Central memory CD8-positive, alpha-beta T cell (primary cell): ENCODE results near the gene PRSS2.

Experiments
- ATAC-seq: fragments of 150-1000 bp; cut with Tn5 transposase; replicated peaks from 2 replicates; pipeline ENCODE4 v1.10.0; 2022; ENCODE audit warnings: mild to moderate bottlenecking, moderate FRiP score, moderate number of reproducible peaks; ENCODE audit not compliant: poor library complexity, severe bottlenecking; ENCODE audit errors: extremely low read depth
- DNase-seq, 2 donors: peaks; one replicate each; pipeline ENCODE4 v3.0.0; 2021; ENCODE audit warnings: low spot score in 2 of 2
- H3K27ac Mint-ChIP-seq: one replicate; pipeline ENCODE4 v1.8.0; 2022; ENCODE audit warnings: low read depth, mild to moderate bottlenecking, moderate library complexity, mixed read lengths
- H3K27me3 Mint-ChIP-seq: one replicate; pipeline ENCODE4 v1.8.0; 2022; ENCODE audit warnings: mixed read lengths
- H3K36me3 Mint-ChIP-seq: one replicate; pipeline ENCODE4 v1.8.0; 2022; ENCODE audit warnings: mild to moderate bottlenecking, moderate library complexity, mixed read lengths; ENCODE audit not compliant: insufficient read depth
- H3K4me1 Mint-ChIP-seq: one replicate; pipeline ENCODE4 v1.8.0; 2022; ENCODE audit warnings: mixed read lengths
- H3K4me3 Mint-ChIP-seq: one replicate; pipeline ENCODE4 v1.8.0; 2022; ENCODE audit warnings: mild to moderate bottlenecking, moderate library complexity, mixed read lengths
- H3K9me3 Mint-ChIP-seq: one replicate; pipeline ENCODE4 v1.8.0; 2022; ENCODE audit warnings: mixed read lengths

Gene PRSS2

GRCh38 chr7:142792593-142792992 is 21.8 kb downstream of the PRSS2 start:
- Mint-ChIP-seq H3K4me1 (peaks cover 61% of the 10 kb centered on the region), H3K27me3 (no peaks in the 10 kb centered on the region), H3K4me3 (peak overlapping the region; percentile 95), H3K36me3 (peaks cover 77% of the 10 kb centered on the region), H3K27ac (peak overlapping the region; percentile 99), H3K9me3 (no peaks in the 10 kb centered on the region)
- ATAC-seq: no peak
- no peak for DNase-seq

- H3K4me1 Mint-ChIP-seq: peaks cover 67% of the 10 kb centered on the region
- no peaks in the 10 kb centered on the region for H3K27me3 Mint-ChIP-seq
- no peak for ATAC-seq
- peak overlapping the region; percentile 99 for H3K27ac Mint-ChIP-seq
- no peak for DNase-seq
- H3K4me3 Mint-ChIP-seq: peak overlapping the region; percentile 95
- no peaks in the 10 kb centered on the region for H3K9me3 Mint-ChIP-seq
- peaks cover 77% of the 10 kb centered on the region for H3K36me3 Mint-ChIP-seq
These were observed 22.4 kb downstream of the PRSS2 start for GRCh38 chr7:142793156-142793555.

- DNase-seq (no peak), ATAC-seq (no peak)
- H3K9me3 Mint-ChIP-seq: no peaks in the 10 kb centered on the region
- peak overlapping the region; percentile 95 for H3K4me3 Mint-ChIP-seq
- H3K27me3 Mint-ChIP-seq: no peaks in the 10 kb centered on the region
- H3K27ac Mint-ChIP-seq: peak overlapping the region; percentile 99
- H3K36me3 Mint-ChIP-seq: peaks cover 76% of the 10 kb centered on the region
- H3K4me1 Mint-ChIP-seq: peaks cover 82% of the 10 kb centered on the region
These were observed 24.6 kb downstream of the PRSS2 start for GRCh38 chr7:142795339-142795863.

GRCh38 chr7:142796001-142796500 is 25.3 kb downstream of the PRSS2 start:
- H3K36me3 Mint-ChIP-seq: peaks cover 78% of the 10 kb centered on the region

GRCh38 chr7:142796501-142797390 is 26.0 kb downstream of the PRSS2 start:
- Mint-ChIP-seq H3K9me3 (no peaks in the 10 kb centered on the region), H3K4me1 (peaks cover 82% of the 10 kb centered on the region), H3K36me3 (peaks cover 77% of the 10 kb centered on the region), H3K4me3 (peak overlapping the region; percentile 95), H3K27me3 (no peaks in the 10 kb centered on the region), H3K27ac (peak overlapping the region; percentile 99)
- DNase-seq (no peak), ATAC-seq (no peak)

More at GRCh38 chr7:142796001-142796500, 25.3 kb downstream of the PRSS2 start:
- no peaks in the 10 kb centered on the region for H3K27me3 Mint-ChIP-seq
- peaks cover 82% of the 10 kb centered on the region for H3K4me1 Mint-ChIP-seq
- ATAC-seq (no peak), DNase-seq (no peak)
- peak overlapping the region; percentile 99 for H3K27ac Mint-ChIP-seq
- no peaks in the 10 kb centered on the region for H3K9me3 Mint-ChIP-seq
- H3K4me3 Mint-ChIP-seq: peak overlapping the region; percentile 95

GRCh38 chr7:142797391-142798377 is 26.9 kb downstream of the PRSS2 start:
- DNase-seq (no peak), ATAC-seq (no peak)
- no peaks in the 10 kb centered on the region for H3K27me3 Mint-ChIP-seq
- H3K36me3 Mint-ChIP-seq: peaks cover 77% of the 10 kb centered on the region
- H3K27ac Mint-ChIP-seq: peak overlapping the region; percentile 99
- H3K9me3 Mint-ChIP-seq: no peaks in the 10 kb centered on the region
- H3K4me3 Mint-ChIP-seq: peak overlapping the region; percentile 95
- H3K4me1 Mint-ChIP-seq: peaks cover 87% of the 10 kb centered on the region

GRCh38 chr7:142798451-142799436 is 28.0 kb downstream of the PRSS2 start:
- peaks cover 79% of the 10 kb centered on the region for H3K36me3 Mint-ChIP-seq
- peaks cover 86% of the 10 kb centered on the region for H3K4me1 Mint-ChIP-seq
- DNase-seq (peak in 1 of 2 donors; percentile 17), ATAC-seq (peak; percentile 31)
- H3K27me3 Mint-ChIP-seq: no peaks in the 10 kb centered on the region
- peak overlapping the region; percentile 99 for H3K27ac Mint-ChIP-seq
- H3K4me3 Mint-ChIP-seq: peak overlapping the region; percentile 95
- H3K9me3 Mint-ChIP-seq: no peaks in the 10 kb centered on the region

- Mint-ChIP-seq H3K9me3 (no peaks in the 10 kb centered on the region), H3K36me3 (peaks cover 77% of the 10 kb centered on the region), H3K27me3 (no peaks in the 10 kb centered on the region), H3K27ac (peak overlapping the region; percentile 99), H3K4me3 (peak overlapping the region; percentile 95), H3K4me1 (peaks cover 85% of the 10 kb centered on the region)
- ATAC-seq (no peak), DNase-seq (peak in 1 of 2 donors; percentile 8)
These were observed 28.7 kb downstream of the PRSS2 start for GRCh38 chr7:142799437-142799835.

GRCh38 chr7:142800088-142800487 is 29.3 kb downstream of the PRSS2 start:
- peak overlapping the region; percentile 99 for H3K27ac Mint-ChIP-seq
- ATAC-seq (no peak), DNase-seq (no peak)
- peaks cover 81% of the 10 kb centered on the region for H3K36me3 Mint-ChIP-seq
- peaks cover 85% of the 10 kb centered on the region for H3K4me1 Mint-ChIP-seq
- H3K4me3 Mint-ChIP-seq: peak overlapping the region; percentile 95
- no peaks in the 10 kb centered on the region for H3K9me3 Mint-ChIP-seq
- H3K27me3 Mint-ChIP-seq: no peaks in the 10 kb centered on the region

GRCh38 chr7:142800699-142801260 is 30.0 kb downstream of the PRSS2 start:
- Mint-ChIP-seq H3K9me3 (no peaks in the 10 kb centered on the region), H3K27me3 (no peaks in the 10 kb centered on the region), H3K4me1 (peaks cover 85% of the 10 kb centered on the region), H3K4me3 (peak overlapping the region; percentile 95), H3K36me3 (peaks cover 77% of the 10 kb centered on the region), H3K27ac (peak overlapping the region; percentile 99)
- DNase-seq (no peak), ATAC-seq (no peak)
